D721Med (cell line): ENCODE measurements around the gene MBTD1.

Experiments used
- DNase-seq: peaks from one replicate; pipeline ENCODE4 v3.0.0; 2011; ENCODE audit warnings: low spot score; ENCODE audit not compliant: insufficient read length
- FAIRE-seq: peaks from 2 replicates; lab custom pipeline; 2011; peaks lifted over from hg19 to GRCh38; lab: Jason Lieb, UNC
- CTCF ChIP-seq: IDR thresholded peaks from 2 replicates; pipeline ENCODE4 v1.5.1; 2012; ENCODE audit warnings: mild to moderate bottlenecking, control low read depth; ENCODE audit not compliant: insufficient read depth; ENCODE audit errors: missing control alignments

The MBTD1 gene

DNA sequence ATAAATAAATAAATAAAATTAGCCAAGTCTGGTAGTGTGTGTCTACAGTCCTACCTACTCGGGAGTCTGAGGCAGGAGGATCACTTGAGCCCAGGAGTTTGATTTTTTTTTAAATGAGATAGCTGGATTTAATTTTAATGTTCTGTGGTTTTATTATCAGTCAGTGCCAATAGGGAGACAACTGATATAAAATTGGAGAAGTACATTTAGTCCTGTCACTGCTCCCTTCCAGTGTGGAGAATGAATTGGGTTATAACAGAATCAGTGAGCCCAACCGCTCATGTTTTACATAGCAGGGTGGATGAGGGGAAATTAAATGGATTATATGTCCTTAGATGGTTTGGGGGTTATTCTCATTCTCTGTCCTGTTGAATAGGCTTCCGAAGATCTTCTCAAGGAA, 100.2 kb downstream of the MBTD1 start:
- FAIRE-seq (no peak), DNase-seq (no peak)
- no peak for TF ChIP-seq CTCF

- FAIRE-seq (no peak), DNase-seq (peak; percentile 44)
- no peak for TF ChIP-seq CTCF
Observed at GRCh38 chr17:51155416-51155815, 104.4 kb downstream of the MBTD1 start.

GRCh38 chr17:51154176-51154575, 105.7 kb downstream of the MBTD1 start:
- DNase-seq, result no peak
- no peak for FAIRE-seq
- no peak for TF ChIP-seq CTCF

GRCh38 chr17:51153210-51154072, 106.4 kb downstream of the MBTD1 start, which contains the start of gene NME1:
NME1 (plus strand) TSS chr17:51153559; CDS start chr17:51155655, 2,096 bp downstream.
- FAIRE-seq (no peak), DNase-seq (peak; percentile 70)
- TF ChIP-seq CTCF, result peak; percentile 100

- DNase-seq, result no peak
- FAIRE-seq, result no peak
- TF ChIP-seq CTCF, result no peak
Observed at GRCh38 chr17:51152766-51153209, 107.1 kb downstream of the MBTD1 start.

GRCh38 chr17:51150932-51151331, 108.9 kb downstream of the MBTD1 start:
- DNase-seq (no peak), FAIRE-seq (no peak)
- no peak for TF ChIP-seq CTCF

- no peak for DNase-seq
- no peak for FAIRE-seq
- no peak for TF ChIP-seq CTCF
Observed at GRCh38 chr17:51149163-51149562, 110.7 kb downstream of the MBTD1 start.
